HG02973 (cell line): Measurements from ENCODE around the gene MGP.

Experiments used
- ATAC-seq: cut with Tn5 transposase; IDR thresholded peaks from one replicate; pipeline ENCODE4 v1.9.1; 2021; ENCODE audit warnings: moderate library complexity; ENCODE audit not compliant: unreplicated experiment

Gene MGP

GRCh38 chr12:14833336-14833735 lies 52.3 kb downstream of the MGP start:
- ATAC-seq, result no peak
